NT2/D1 (cell line): ENCODE measurements around the gene ALG9.

Source experiments
- DNase-seq: peaks from one replicate; pipeline ENCODE4 v3.0.0-alpha.2; 2011; ENCODE audit warnings: low read depth, low spot score
- H3K27me3 ChIP-seq: 2 replicates; pipeline ENCODE4 v1.6.0; 2011; ENCODE audit warnings: mild to moderate bottlenecking; ENCODE audit not compliant: insufficient read length, insufficient read depth
- H3K36me3 ChIP-seq: 2 replicates; pipeline ENCODE4 v1.6.1; 2011; ENCODE audit warnings: mild to moderate bottlenecking, low read length, mixed read lengths; ENCODE audit not compliant: insufficient read depth, insufficient read length
- H3K4me1 ChIP-seq: 2 replicates; pipeline ENCODE4 v1.5.1; 2011; ENCODE audit not compliant: insufficient read depth, insufficient read length
- H3K4me3 ChIP-seq: 2 replicates; pipeline ENCODE4 v1.5.1; 2011; ENCODE audit warnings: low read depth; ENCODE audit not compliant: insufficient read length
- H3K9ac ChIP-seq: 2 replicates; pipeline ENCODE4 v1.6.0; 2011; ENCODE audit warnings: low read depth; ENCODE audit not compliant: insufficient read length
- H3K9me3 ChIP-seq: 2 replicates; pipeline ENCODE4 v1.5.1; 2011; ENCODE audit warnings: mild to moderate bottlenecking, low read length; ENCODE audit not compliant: insufficient read depth
- SUZ12 ChIP-seq: IDR thresholded peaks from 2 replicates; pipeline ENCODE4 v1.6.1; 2011; ENCODE audit not compliant: insufficient read length, insufficient read depth; ENCODE audit errors: extremely low read depth
- YY1 ChIP-seq: IDR thresholded peaks from 2 replicates; pipeline ENCODE4 v1.6.1; 2011; ENCODE audit not compliant: insufficient read length, insufficient read depth
- ZNF274 ChIP-seq: IDR thresholded peaks from 2 replicates; pipeline ENCODE4 v1.6.1; 2011; ENCODE audit warnings: mild to moderate bottlenecking, low read depth, low read length

Gene ALG9, protein sequence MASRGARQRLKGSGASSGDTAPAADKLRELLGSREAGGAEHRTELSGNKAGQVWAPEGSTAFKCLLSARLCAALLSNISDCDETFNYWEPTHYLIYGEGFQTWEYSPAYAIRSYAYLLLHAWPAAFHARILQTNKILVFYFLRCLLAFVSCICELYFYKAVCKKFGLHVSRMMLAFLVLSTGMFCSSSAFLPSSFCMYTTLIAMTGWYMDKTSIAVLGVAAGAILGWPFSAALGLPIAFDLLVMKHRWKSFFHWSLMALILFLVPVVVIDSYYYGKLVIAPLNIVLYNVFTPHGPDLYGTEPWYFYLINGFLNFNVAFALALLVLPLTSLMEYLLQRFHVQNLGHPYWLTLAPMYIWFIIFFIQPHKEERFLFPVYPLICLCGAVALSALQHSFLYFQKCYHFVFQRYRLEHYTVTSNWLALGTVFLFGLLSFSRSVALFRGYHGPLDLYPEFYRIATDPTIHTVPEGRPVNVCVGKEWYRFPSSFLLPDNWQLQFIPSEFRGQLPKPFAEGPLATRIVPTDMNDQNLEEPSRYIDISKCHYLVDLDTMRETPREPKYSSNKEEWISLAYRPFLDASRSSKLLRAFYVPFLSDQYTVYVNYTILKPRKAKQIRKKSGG

DNA sequence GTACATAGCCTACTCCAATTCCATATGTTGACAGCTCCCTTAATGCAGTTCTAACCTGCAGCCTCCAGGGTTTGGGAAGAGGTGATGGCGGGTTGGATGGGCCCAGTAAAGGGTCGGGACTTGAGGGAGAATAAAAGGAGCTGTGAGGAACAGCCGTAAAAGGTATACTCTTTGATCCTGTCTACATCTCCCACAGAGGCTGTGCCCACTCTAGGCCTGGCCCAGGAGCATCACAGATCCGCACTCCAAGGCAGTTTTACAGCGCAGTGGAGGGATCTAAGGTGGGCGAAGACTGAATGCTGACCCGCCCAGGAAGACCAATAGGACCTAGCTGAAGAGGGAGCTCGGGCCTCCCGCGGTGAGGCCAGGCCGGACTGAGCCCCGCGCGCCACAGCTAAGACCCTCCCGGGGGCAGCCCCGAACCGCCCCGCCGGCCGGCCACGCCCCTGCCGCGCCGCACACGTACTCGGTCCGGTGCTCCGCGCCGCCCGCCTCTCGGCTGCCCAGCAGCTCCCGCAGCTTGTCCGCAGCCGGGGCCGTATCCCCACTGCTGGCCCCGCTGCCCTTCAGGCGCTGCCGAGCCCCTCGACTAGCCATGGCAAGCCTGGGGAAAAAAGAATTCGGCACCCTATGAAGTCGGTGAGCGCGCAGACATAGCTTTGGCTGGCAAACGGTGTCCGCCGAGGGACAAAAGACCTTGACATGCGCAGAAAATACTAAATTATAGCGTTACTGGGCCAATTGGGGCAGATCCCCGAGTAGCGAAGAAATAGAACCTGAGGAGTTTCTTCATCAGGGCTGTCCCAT lies at the start of gene ALG9:
Gene ALG9 (minus strand): TSS at position 696 of the 807 bp plus-strand sequence. CDS start 99 bp downstream, at position 597.
- Histone ChIP-seq H3K4me3 (peak within 1 kb of the TSS; percentile 63), H3K9me3 (no peaks in the 10 kb centered on the region), H3K4me1 (no peaks in the 10 kb centered on the region), H3K36me3 (peaks cover 17% of the 10 kb centered on the region), H3K27me3 (no peaks in the 10 kb centered on the region), H3K9ac (peak within 1 kb of the TSS; percentile 80)
- DNase-seq, result peak; percentile 35
- TF ChIP-seq ZNF274, result no peak
- TF ChIP-seq SUZ12, result no peak
- TF ChIP-seq YY1, result no peak

DNA sequence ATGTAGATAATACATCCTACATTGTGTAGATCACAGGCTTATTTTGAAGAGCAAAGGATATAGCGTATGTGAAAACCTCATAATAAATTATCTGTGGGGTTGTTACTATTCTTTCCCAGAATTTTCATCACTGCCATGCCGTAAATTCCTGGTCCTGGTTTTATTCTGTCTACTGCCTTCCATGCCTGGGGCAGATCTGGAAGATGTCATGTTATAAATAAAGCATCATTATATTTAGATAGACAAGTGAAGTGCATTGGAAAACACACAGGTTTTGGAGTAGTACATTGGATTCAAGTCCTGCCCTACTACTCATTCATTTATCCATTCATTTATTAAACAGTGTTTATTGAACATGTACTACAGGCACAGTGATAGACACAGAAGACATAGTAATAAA lies 49.5 kb upstream of the ALG9 start:
- Histone ChIP-seq H3K4me3 (no peak overlapping the region), H3K36me3 (no peaks in the 10 kb centered on the region), H3K9ac (no peak overlapping the region), H3K9me3 (no peaks in the 10 kb centered on the region), H3K27me3 (no peaks in the 10 kb centered on the region), H3K4me1 (no peaks in the 10 kb centered on the region)
- TF ChIP-seq YY1 (no peak), SUZ12 (no peak), ZNF274 (no peak)
- DNase-seq, result no peak

DNA sequence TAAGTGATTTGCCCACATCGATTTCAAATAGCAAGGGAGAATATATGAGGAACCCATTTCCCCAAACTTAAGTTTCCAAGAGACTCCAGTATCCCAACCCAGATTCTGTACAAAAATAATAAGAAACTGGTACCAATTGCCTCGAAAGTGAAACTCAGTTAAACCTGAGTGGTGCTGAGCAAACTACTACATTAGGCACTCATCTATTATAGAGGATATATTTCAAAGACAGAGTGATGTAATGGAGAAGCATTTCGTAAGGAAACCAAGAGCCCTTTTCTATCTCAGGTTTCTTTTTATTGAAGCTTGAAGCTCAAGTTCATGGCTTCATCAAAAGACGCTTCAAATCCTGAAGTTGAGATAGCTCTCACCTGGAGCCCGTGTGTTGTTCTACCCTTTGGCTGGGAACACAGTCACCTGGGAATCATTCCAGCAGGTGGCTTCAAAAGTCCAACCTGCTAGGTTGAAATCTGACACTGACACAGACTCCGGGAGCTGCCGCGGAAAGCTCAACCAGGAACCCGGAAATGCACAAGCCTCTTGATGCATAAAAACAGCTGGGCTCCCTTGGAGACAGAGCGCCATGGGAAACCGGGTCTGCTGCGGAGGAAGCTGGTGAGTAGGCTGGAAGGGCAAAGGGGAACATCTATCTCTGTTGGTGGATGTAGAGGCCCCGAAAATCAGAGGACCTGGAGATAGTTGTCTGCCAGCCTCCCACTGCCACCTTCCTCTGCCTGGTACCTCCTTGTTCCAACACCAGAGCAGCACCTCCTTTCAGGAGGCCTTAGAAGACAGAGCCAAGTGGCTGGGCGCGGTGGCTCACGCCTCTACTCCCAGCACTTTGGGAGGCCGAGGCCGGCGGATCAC lies 47.2 kb upstream of the ALG9 start, which contains the start of gene C11orf52:
Gene C11orf52 (plus strand): TSS at position 524 of the 867 bp plus-strand sequence. CDS start 60 bp downstream, at position 584.
- Histone ChIP-seq H3K36me3 (no peaks in the 10 kb centered on the region), H3K27me3 (no peaks in the 10 kb centered on the region), H3K4me1 (no peaks in the 10 kb centered on the region), H3K9me3 (no peaks in the 10 kb centered on the region), H3K9ac (no peak within 1 kb of the TSS), H3K4me3 (peak within 1 kb of the TSS; percentile 24)
- TF ChIP-seq SUZ12 (no peak), YY1 (no peak), ZNF274 (no peak)
- DNase-seq, result no peak

DNA sequence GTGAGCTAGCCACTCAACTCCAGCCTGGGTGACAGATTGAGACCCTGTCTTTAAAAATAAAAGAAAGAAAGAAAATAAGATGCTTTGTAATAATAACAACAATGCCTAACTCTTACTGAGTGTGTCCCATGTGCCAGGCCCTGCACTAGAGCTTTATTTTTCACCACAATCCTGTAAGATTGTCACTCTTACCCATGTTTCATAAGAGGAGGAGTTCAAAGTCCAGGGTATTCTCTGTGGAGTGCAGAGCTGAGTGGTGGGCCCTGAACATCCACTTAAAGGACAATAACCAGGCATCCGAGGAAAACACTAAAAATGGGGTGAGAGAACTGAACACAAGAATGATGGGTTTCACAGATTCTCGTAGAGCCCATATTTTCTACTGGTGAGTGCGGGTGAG lies 46.4 kb upstream of the ALG9 start:
- H3K9ac ChIP-seq, result no peak overlapping the region
- H3K4me3 ChIP-seq, result no peak overlapping the region
- H3K9me3 ChIP-seq, result no peaks in the 10 kb centered on the region
- H3K36me3 ChIP-seq, result no peaks in the 10 kb centered on the region
- DNase-seq, result no peak
- H3K27me3 ChIP-seq, result no peaks in the 10 kb centered on the region
- TF ChIP-seq ZNF274, result no peak
- TF ChIP-seq SUZ12, result no peak
- no peak for TF ChIP-seq YY1
- peaks cover 4% of the 10 kb centered on the region for H3K4me1 ChIP-seq

DNA sequence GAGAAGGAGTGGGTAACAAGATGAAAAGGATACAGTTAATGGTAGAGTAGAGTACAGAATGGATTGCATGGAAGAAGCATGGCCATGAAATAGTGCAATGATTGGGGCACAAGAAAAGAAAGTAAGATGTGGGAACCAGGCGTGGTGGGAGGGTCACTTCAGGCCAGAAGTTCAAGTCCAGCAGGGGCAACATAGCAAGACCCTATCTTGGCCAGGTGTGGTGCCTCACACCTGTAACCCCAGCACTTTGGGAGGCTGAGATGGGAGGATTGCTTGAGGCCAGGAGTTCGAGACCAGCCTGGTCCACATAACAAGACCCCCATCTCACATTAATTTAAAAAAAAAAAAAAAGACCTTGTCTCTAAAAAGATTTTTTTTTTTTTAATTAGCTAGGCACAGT lies 45.9 kb upstream of the ALG9 start:
- TF ChIP-seq ZNF274 (no peak), SUZ12 (no peak), YY1 (no peak)
- Histone ChIP-seq H3K4me1 (peaks cover 4% of the 10 kb centered on the region), H3K9ac (no peak overlapping the region), H3K4me3 (no peak overlapping the region), H3K36me3 (no peaks in the 10 kb centered on the region), H3K9me3 (no peaks in the 10 kb centered on the region), H3K27me3 (no peaks in the 10 kb centered on the region)
- DNase-seq, result no peak

DNA sequence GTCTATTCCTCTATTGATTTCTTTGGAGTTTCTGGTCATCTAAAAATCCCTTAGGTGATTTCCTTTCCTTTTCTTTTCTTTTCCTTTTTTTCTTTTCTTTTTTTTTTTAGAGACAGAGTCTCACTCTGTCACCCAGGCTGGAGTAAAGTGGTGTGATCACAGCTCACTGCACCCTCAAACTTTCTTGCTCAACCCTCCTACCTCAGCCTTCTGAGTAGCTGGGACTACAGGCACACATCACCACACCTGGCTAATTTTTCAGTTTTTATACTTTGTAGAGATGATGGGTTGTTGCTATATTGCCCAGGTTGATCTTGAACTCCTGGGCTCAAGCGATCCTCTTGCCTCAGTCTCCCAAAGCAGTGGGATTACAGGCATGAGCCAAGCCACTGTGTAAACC lies 45.4 kb upstream of the ALG9 start:
- no peak for DNase-seq
- Histone ChIP-seq H3K36me3 (no peaks in the 10 kb centered on the region), H3K9ac (no peak overlapping the region), H3K9me3 (no peaks in the 10 kb centered on the region), H3K4me1 (peaks cover 5% of the 10 kb centered on the region), H3K4me3 (no peak overlapping the region), H3K27me3 (no peaks in the 10 kb centered on the region)
- TF ChIP-seq YY1 (no peak), ZNF274 (no peak), SUZ12 (no peak)

DNA sequence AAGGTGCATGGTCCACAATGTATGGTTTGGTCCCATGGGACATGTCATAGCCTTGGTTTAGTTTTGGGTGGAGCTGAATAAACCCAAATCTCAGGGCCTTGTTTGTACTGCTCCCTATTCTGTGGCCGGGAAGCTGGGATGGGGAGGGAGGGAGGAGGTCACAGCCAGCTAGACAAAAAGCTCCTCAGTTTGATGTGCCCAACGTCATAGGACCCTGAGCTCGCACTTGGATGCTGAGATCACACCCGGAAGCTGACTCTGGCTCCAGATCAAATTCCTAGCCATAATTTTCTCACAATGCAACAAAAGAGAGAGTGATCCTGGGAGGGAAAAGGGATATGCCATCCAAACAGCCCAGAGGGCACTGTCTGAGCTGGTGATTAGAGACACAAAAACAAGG lies 42.6 kb upstream of the ALG9 start:
- H3K9ac ChIP-seq, result no peak overlapping the region
- H3K4me1 ChIP-seq, result peaks cover 8% of the 10 kb centered on the region
- no peak for DNase-seq
- no peak overlapping the region for H3K4me3 ChIP-seq
- H3K36me3 ChIP-seq, result no peaks in the 10 kb centered on the region
- no peaks in the 10 kb centered on the region for H3K27me3 ChIP-seq
- no peaks in the 10 kb centered on the region for H3K9me3 ChIP-seq
- TF ChIP-seq ZNF274, result no peak
- TF ChIP-seq SUZ12, result no peak
- no peak for TF ChIP-seq YY1
